Measurements from ENCODE around the gene ADGRF4. TPM values are rescaled to one million over a fixed set of nuclear protein-coding genes. Genes with fewer than 3 reads are reported as not detected.

ADGRF4 gene, protein sequence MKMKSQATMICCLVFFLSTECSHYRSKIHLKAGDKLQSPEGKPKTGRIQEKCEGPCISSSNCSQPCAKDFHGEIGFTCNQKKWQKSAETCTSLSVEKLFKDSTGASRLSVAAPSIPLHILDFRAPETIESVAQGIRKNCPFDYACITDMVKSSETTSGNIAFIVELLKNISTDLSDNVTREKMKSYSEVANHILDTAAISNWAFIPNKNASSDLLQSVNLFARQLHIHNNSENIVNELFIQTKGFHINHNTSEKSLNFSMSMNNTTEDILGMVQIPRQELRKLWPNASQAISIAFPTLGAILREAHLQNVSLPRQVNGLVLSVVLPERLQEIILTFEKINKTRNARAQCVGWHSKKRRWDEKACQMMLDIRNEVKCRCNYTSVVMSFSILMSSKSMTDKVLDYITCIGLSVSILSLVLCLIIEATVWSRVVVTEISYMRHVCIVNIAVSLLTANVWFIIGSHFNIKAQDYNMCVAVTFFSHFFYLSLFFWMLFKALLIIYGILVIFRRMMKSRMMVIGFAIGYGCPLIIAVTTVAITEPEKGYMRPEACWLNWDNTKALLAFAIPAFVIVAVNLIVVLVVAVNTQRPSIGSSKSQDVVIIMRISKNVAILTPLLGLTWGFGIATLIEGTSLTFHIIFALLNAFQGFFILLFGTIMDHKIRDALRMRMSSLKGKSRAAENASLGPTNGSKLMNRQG
- total RNA-seq: under 1 TPM in 1 of 4 donors, not detected in 3; 0.22 TPM

DNA sequence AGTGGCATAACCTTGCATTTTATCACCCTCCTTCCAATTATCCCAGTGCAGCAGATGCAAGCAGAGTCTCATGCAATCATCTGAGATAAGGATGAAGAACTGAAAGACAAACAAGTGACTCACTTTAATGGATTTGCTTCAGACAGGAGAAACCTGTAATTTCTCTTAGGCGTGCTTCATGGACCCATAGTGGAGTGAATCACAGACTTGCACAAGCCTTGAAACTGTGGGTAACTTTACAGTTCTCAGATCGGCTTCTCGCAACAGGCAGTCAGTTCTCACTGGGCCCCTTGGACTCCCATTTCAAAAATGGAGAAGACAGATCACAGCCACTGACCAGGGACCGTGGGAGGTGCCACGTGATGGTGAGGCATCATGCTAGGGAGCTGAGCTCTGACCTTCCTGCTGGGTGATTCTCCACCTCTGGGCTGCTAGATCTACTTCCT, at the start of gene ADGRF4:
TSS of gene ADGRF4 (plus strand) at position 239 of the 446 bp plus-strand sequence. CDS start 8,666 bp downstream, outside the sequence.
- TF ChIP-seq, protein P1, sequence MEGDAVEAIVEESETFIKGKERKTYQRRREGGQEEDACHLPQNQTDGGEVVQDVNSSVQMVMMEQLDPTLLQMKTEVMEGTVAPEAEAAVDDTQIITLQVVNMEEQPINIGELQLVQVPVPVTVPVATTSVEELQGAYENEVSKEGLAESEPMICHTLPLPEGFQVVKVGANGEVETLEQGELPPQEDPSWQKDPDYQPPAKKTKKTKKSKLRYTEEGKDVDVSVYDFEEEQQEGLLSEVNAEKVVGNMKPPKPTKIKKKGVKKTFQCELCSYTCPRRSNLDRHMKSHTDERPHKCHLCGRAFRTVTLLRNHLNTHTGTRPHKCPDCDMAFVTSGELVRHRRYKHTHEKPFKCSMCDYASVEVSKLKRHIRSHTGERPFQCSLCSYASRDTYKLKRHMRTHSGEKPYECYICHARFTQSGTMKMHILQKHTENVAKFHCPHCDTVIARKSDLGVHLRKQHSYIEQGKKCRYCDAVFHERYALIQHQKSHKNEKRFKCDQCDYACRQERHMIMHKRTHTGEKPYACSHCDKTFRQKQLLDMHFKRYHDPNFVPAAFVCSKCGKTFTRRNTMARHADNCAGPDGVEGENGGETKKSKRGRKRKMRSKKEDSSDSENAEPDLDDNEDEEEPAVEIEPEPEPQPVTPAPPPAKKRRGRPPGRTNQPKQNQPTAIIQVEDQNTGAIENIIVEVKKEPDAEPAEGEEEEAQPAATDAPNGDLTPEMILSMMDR (IDR thresholded peaks at IDR 0.05; ENCODE audit: low read depth): no peak

GRCh38 chr6:47650553-47651432, 47.6 kb upstream of the ADGRF4 start:
- TF ChIP-seq, protein P1 (IDR thresholded peaks at IDR 0.05; ENCODE audit: low read depth): no peak

- TF ChIP-seq, protein P1 (IDR thresholded peaks at IDR 0.05; ENCODE audit: low read depth): no peak
Measured at GRCh38 chr6:47651505-47651944, 46.9 kb upstream of the ADGRF4 start.

DNA sequence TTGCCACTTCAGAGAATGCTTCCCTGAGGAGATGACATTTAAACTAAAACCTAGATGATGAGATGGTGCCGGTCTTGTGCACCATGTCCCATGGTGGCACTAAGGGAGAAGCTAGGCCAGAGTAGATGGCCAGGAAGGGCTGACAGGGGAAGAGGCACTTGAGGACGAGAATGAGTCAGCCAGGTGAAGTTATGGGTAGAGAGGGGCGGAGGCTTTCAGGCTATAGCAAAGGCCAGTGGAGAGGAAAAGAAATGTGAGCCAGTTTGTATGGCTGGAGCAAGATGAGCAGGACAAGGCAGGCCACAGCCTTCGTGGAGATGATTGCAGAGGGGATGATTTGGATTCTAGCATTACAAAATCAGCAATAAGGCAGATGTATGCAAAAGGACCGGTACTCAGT, 44.7 kb upstream of the ADGRF4 start:
- TF ChIP-seq, protein P1 (IDR thresholded peaks at IDR 0.05; ENCODE audit: low read depth): no peak

DNA sequence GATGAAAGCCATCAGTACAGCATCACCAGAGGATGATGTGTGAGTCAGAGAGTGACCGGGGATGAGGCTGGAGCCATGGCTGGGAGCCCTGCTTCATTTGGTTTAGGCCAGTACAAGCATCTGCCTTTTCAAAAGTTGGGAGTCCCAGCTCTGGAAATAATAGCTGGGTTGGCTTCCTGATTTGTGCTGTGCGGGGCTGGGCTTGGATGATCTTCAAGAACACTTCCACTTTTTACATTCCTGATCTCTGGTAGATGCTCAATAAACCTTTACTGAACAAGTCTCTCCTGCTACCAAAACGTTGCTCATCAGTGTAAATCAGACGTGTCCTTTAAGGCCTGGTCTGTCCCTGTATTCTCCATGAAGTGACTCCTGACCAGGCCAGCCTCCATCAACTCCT, 44.1 kb upstream of the ADGRF4 start:
- TF ChIP-seq, protein P1 (IDR thresholded peaks at IDR 0.05; ENCODE audit: low read depth): no peak

- TF ChIP-seq, protein P1 (IDR thresholded peaks at IDR 0.05; ENCODE audit: low read depth): no peak
Measured at GRCh38 chr6:47655719-47656595, 42.4 kb upstream of the ADGRF4 start.

Measured in subcutaneous adipose tissue (tissue), 4 donors.